ENCODE results near the gene NELFA. TPM values are rescaled to one million over a fixed set of nuclear protein-coding genes. Genes with fewer than 3 reads are reported as not detected.

The NELFA gene
- total and polyA plus RNA-seq, 4 donors: 7.1 to 11.8 (median 9.3) TPM

- Histone ChIP-seq H3K36me3 (ENCODE audit: control insufficient read depth in 4 of 4, insufficient read depth in 3 of 4, low read depth in 1 of 4, low read length in 3 of 4) (peaks cover 6 to 41% (median 13%) of the 10 kb centered on the region in 4 donors), H3K4me1 (ENCODE audit: control insufficient read depth in 4 of 4, insufficient read depth in 4 of 4, low read length in 3 of 4) (peaks cover 0 to 2% (median 0%) of the 10 kb centered on the region in 4 donors), H3K27me3 (ENCODE audit: control insufficient read depth in 4 of 4, insufficient read depth in 4 of 4, low read length in 3 of 4) (no peaks in the 10 kb centered on the region), H3K27ac (ENCODE audit: low read depth in 1 of 2, low read length in 2 of 2) (no peak overlapping the region), H3K9me3 (ENCODE audit: control insufficient read depth in 4 of 4, low read length in 3 of 4) (no peaks in the 10 kb centered on the region), H3K4me3 (ENCODE audit: low read depth in 1 of 3, low read length in 3 of 3) (no peak overlapping the region), H3K9ac (ENCODE audit: low read depth in 1 of 2, low read length in 2 of 2) (no peak overlapping the region)
- no peak for DNase-seq (ENCODE audit: low spot score)
- WGBS: 95% methylated on average over 4 of the region's 4 CpGs
- TF ChIP-seq TAF1 (conservative IDR thresholded peaks at IDR 0.05) (no peak), GABPA (IDR thresholded peaks at IDR 0.05 in 1 of 2, conservative IDR thresholded peaks at IDR 0.05 in 1 of 2) (no peak), HNF4G (IDR thresholded peaks at IDR 0.05) (no peak), REST (IDR thresholded peaks at IDR 0.05) (no peak), FOXA2 (IDR thresholded peaks at IDR 0.05) (no peak), ATF3 (IDR thresholded peaks at IDR 0.05) (no peak)
Observed at GRCh38 chr4:1961563-1961962, 47.2 kb downstream of the NELFA start.

- no peak for TF ChIP-seq NR2F2 (IDR thresholded peaks at IDR 0.05)
- peak in 1 of 2 donors; percentile 23 for TF ChIP-seq HNF4A (conservative IDR thresholded peaks at IDR 0.05)
- no peak overlapping the region for H3K9ac ChIP-seq (ENCODE audit: low read depth in 1 of 2, low read length in 2 of 2)
- DNase-seq (ENCODE audit: low spot score): no peak
- no peaks in the 10 kb centered on the region for H3K9me3 ChIP-seq (ENCODE audit: control insufficient read depth in 4 of 4, low read length in 3 of 4)
- no peak overlapping the region for H3K4me3 ChIP-seq (ENCODE audit: low read depth in 1 of 3, low read length in 3 of 3)
- 97% methylated on average over 15 of the region's 15 CpGs for WGBS
- H3K27ac ChIP-seq (ENCODE audit: low read depth in 1 of 2, low read length in 2 of 2): no peak overlapping the region
- H3K27me3 ChIP-seq (ENCODE audit: control insufficient read depth in 4 of 4, insufficient read depth in 4 of 4, low read length in 3 of 4): no peaks in the 10 kb centered on the region
- peaks cover 6 to 44% (median 14%) of the 10 kb centered on the region in 4 donors for H3K36me3 ChIP-seq (ENCODE audit: control insufficient read depth in 4 of 4, insufficient read depth in 3 of 4, low read depth in 1 of 4, low read length in 3 of 4)
- peaks cover 0 to 2% (median 0%) of the 10 kb centered on the region in 4 donors for H3K4me1 ChIP-seq (ENCODE audit: control insufficient read depth in 4 of 4, insufficient read depth in 4 of 4, low read length in 3 of 4)
Observed at GRCh38 chr4:1961038-1961437, 47.7 kb downstream of the NELFA start.

- Histone ChIP-seq H3K27me3 (ENCODE audit: control insufficient read depth in 4 of 4, insufficient read depth in 4 of 4, low read length in 3 of 4) (no peaks in the 10 kb centered on the region), H3K4me1 (ENCODE audit: control insufficient read depth in 4 of 4, insufficient read depth in 4 of 4, low read length in 3 of 4) (peaks cover 0 to 2% (median 0%) of the 10 kb centered on the region in 4 donors), H3K9me3 (ENCODE audit: control insufficient read depth in 4 of 4, low read length in 3 of 4) (no peaks in the 10 kb centered on the region), H3K4me3 (ENCODE audit: low read depth in 1 of 3, low read length in 3 of 3) (no peak overlapping the region), H3K27ac (ENCODE audit: low read depth in 1 of 2, low read length in 2 of 2) (no peak overlapping the region), H3K9ac (ENCODE audit: low read depth in 1 of 2, low read length in 2 of 2) (no peak overlapping the region), H3K36me3 (ENCODE audit: control insufficient read depth in 4 of 4, insufficient read depth in 3 of 4, low read depth in 1 of 4, low read length in 3 of 4) (peaks cover 8 to 50% (median 13%) of the 10 kb centered on the region in 4 donors)
- no peak for DNase-seq (ENCODE audit: low spot score)
- 84% methylated on average over 7 of the region's 7 CpGs for WGBS
- TF ChIP-seq CTCF (IDR thresholded peaks at IDR 0.05; ENCODE audit: low read depth, low read length, missing input control) (no peak), ATF3 (IDR thresholded peaks at IDR 0.05) (no peak), GABPA (IDR thresholded peaks at IDR 0.05 in 1 of 2, conservative IDR thresholded peaks at IDR 0.05 in 1 of 2) (no peak), EGR1 (IDR thresholded peaks at IDR 0.05; ENCODE audit: low read depth in 2 of 2) (no peak), RAD21 (IDR thresholded peaks at IDR 0.05) (no peak), NR2F2 (IDR thresholded peaks at IDR 0.05) (no peak), JUND (IDR thresholded peaks at IDR 0.05) (no peak), ZBTB33 (IDR thresholded peaks at IDR 0.05) (no peak), HNF4G (IDR thresholded peaks at IDR 0.05) (no peak), HNF4A (conservative IDR thresholded peaks at IDR 0.05) (no peak), YY1 (IDR thresholded peaks at IDR 0.05) (no peak), RXRA (IDR thresholded peaks at IDR 0.05) (no peak), FOXA1 (IDR thresholded peaks at IDR 0.05) (no peak), FOXA2 (IDR thresholded peaks at IDR 0.05) (no peak), MAX (IDR thresholded peaks at IDR 0.05) (no peak)
Observed at GRCh38 chr4:1960170-1960825, 48.5 kb downstream of the NELFA start.
